D341Med (cell line): ENCODE measurements around the gene KMT5B.

Experiments
- DNase-seq: peaks from one replicate; pipeline ENCODE4 v3.0.0; 2012; ENCODE audit warnings: low spot score

Gene KMT5B

GRCh38 chr11:68118706-68119448 is 94.2 kb downstream of the KMT5B start:
- DNase-seq: no peak

GRCh38 chr11:68117853-68118470 is 95.1 kb downstream of the KMT5B start:
- DNase-seq: no peak

GRCh38 chr11:68116974-68117373 is 96.1 kb downstream of the KMT5B start:
- DNase-seq: no peak

DNA sequence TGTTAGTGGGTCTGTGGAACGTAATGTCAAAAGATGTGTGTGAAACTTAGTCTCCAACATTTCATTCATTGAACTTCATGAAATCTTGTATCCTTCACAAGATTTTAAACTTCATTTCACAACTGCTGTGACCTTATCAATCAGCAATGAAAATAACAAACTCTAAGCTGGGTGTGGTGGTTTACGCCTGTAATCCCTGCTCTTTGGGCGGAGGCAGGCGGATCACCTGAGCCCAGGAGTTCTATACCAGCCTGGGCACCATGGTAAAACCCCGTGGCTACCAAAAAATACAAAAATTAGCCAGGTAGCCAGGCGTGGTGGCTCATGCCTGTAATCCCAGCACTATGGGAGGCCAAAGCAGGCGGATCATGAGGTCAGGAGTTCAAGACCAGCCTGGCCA is 97.0 kb downstream of the KMT5B start:
- DNase-seq: no peak

DNA sequence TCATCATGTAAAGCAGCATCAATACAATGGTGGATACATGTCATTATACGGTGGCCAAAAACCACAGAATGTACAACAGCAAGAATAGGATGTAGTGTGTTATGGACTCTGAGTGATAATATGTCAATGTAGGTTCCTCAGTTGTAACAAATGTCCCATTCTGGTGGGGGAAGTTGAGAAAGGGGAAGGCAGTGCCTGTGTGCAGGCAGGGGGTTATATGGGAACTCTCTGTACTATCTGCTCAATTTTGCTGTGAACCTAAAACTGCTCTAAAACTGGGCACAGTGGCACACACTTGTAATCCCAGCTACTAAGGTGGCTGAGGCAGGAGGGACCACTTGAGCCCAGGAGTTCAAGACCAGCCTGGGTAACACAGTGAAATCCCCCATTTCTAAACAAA is 97.8 kb downstream of the KMT5B start:
- no peak for DNase-seq

DNA sequence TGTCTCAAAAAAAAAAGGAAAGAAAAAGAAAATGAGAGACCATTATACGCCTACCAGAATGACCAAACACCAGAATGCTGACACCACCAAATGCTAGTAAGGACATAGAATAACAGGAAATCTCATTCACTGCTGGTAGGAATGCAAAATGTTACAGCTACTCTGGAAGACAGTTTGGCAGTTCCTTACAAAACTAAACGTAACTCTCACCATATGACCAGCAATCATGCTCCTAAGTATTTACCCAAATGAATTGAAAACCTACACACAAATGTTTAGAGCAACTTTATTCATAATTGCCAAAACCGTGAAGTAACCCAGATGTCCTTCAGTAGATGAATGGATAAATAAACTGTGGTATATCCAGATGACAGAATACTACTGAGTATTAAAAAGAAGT is 99.1 kb downstream of the KMT5B start:
- DNase-seq: no peak

DNA sequence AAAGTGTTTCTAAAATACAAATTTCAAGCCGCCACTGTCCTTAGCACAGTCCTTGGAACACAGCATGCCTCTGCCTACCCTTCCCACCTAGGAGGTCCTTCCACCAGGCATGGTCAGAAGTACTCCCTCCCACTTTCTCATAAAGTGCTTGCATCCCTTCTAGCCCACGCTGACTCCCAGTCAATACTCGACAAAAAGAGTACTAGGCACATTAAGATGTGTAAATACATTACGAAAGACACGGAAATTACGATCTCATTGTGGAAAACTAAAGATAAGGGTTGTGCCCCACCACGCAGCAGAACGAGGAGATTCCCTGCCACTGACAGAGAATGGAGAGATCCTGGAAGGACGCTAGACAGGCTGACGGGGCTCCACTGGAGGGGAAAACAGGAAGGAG is 105.4 kb downstream of the KMT5B start:
- no peak for DNase-seq

DNA sequence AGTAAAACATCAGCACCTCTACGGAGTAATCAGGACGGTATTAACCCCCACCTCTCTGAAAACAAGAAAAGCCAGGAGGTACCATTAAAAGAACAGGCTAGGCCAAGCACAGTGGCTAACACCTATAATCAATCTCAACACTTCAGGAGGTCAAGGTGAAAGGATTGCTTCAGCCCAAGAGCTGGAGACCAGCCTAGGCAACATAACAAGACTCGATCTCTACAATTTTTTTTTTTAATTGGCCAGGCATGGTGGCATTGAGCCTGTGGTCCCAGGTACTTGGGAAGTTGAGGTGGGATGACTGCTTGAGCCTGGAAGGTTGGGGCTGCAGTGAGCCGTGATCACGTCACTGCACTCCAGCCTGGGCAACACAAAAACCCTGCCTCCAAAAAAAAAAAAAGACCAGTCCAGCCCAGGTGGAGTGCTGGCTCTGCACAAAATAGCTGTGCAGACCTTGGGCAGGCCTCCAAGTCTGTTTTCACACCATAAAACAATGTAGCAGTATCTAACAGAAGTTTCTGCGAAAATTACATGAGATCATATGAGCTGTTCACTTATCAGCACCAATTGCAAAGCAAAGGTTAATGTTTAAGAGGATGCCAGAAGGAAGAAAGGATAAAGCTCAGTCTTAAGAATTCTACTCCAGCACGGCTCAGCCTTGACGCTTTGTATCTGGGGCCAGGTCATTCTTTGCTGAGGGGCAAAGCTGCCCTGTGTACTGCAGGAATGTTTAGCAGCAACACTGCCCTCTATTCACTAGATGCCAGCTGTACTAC is 106.7 kb downstream of the KMT5B start:
- DNase-seq: no peak
